ENCODE results near the gene NET1.

The NET1 gene

GRCh38 chr10:5456563-5456962 is 44.2 kb downstream of the NET1 start:
- TF ChIP-seq CTCF (IDR thresholded peaks at IDR 0.05), result no peak

- no peak for TF ChIP-seq CTCF (IDR thresholded peaks at IDR 0.05)
Observed at GRCh38 chr10:5457741-5458140, 45.4 kb downstream of the NET1 start.

- TF ChIP-seq CTCF (IDR thresholded peaks at IDR 0.05), result no peak
Observed at GRCh38 chr10:5458425-5458824, 46.1 kb downstream of the NET1 start.

GRCh38 chr10:5458949-5459747 is 46.8 kb downstream of the NET1 start:
- TF ChIP-seq CTCF (IDR thresholded peaks at IDR 0.05), result no peak

- no peak for TF ChIP-seq CTCF (IDR thresholded peaks at IDR 0.05)
Observed at GRCh38 chr10:5460468-5461202, 48.3 kb downstream of the NET1 start.

GRCh38 chr10:5461203-5461588 is 48.8 kb downstream of the NET1 start:
- TF ChIP-seq CTCF (IDR thresholded peaks at IDR 0.05), result no peak

GRCh38 chr10:5461914-5462840 is 49.8 kb downstream of the NET1 start:
- no peak for TF ChIP-seq CTCF (IDR thresholded peaks at IDR 0.05)

Measured in LNCAP (cell line).